Stimulated activated CD4-positive, alpha-beta T cell treated with anti-CD3 and anti-CD28 coated beads, Interleukin-15, amount 100 ng/mL, for 48 hours (primary cell): ENCODE results near the gene TNIP1.

Experiments
- DNase-seq, 2 donors: peaks; one replicate each; pipeline ENCODE4 v3.0.0-alpha.2; 2020; ENCODE audit warnings: low read depth in 2 of 2

Gene TNIP1

DNA sequence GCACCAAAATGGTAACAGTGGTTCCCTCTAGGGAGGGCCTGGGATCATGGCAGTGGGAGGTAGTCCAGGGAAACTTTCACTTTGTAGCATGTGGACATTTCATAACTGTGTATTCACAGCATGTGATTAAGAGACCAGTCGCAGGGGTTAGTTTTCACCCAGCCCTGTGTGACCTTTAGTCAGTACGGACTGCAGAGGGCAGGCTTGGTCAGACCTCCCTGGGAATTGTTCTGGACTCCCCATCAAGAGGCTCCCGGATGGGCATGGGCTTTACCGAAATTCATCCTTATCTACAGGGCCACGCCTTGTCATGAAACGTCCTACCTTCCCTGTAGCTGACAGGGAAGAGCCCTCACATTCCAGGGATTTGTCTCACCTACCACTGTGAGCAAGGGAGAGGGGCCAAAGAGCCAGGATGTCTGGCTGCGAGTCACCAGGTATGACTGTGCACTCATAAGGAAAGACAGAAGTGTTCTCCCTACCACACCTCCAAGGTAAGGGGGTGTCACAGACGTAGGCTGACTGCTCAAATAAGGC is 40.6 kb downstream of the TNIP1 start:
- DNase-seq, result no peak

DNA sequence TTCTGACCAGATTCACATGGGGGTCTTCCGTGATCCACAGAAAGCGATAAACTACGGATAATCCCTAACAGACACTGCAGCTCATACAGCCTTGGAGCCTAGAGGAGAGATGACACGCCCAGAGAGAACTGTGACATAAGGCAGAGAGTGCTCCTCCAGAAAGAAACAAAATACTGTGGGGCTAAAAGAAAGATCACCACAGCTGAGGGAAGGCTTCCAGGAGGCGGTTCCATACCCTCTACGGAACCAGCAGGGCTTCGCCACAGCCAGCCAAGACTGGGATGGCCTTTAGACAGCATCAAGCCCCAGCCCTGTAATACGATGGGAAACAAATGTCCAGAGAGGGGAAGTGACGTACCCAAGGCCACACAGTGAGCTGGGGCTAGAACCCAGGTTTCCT is 41.2 kb downstream of the TNIP1 start:
- no peak for DNase-seq

DNA sequence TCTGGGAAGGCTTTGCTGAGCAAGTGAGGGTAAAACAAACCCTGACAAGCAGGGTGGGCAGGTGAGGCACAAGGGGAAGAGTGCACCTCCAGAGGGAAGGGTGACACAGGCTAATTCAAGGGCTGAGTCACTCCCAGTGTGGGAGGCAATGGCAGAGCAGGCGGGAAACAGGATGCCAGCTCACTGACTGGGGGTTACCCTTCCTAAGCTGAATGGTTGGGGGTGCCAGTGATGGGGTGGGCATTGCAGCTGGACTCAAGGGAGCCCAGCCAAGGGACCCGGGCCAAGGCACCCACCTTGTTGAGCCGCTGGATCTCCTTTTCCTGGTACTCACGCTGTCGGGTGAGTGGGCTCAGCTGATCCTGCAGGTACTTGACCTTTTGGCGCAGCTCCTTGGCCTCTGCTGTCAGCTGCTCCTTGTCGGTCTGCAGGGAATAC is 42.0 kb downstream of the TNIP1 start:
- DNase-seq, result no peak

DNA sequence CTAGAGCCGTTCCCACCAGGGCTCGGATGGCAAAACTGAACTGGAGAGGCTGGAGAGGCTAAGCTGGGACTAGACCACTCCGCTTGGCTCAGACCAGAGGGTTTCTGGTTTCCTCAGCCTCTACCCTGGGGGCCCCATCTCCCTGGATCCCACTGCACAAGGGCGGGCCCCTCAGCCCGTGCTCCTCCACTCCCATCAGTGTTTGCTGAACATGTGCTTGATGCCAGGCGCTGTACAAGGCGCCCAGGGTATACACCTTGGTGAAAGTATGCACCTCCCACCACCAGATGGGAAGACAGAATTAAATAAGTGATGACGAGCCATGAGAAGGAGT is 42.5 kb downstream of the TNIP1 start:
- no peak for DNase-seq

DNA sequence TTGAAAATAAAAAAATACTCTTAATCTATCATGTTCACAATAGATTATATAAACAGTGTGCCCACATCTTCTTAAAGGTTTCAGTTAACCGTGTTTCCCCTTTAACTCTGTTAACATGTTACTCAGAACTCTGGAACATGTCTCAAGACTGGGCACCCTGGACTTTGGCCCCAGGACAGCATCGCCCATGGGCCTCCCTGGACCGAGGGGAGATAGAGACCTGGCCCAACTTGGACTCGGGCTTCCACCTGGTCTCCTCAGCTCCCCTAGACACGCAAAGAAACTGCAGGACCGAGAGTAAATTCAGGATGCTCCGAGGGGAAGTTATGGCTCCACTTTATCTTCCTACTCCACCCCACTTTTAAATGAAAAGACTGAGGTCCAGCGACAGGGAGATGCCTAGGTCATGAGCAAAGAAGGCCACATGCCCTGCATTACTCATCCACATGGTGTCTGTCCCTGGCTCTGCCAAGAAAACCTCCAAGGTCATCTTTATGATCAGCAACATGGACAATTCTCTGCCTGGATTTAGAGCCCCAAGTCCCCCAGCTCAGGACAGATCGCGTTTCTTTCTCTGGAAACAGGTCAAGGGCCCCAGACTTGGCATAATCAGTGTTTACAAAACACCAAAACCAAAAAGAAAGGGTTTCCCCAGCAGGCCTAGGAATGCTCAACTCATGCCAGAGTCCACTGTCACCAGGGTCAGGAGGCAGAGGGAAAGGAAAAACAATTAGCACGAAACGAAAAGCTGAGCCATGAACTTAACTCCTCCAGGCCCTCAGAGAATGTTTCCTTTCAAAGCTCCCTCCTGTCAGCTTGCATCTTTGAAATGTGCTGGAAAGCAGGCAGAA is 43.0 kb downstream of the TNIP1 start:
- DNase-seq, result no peak

DNA sequence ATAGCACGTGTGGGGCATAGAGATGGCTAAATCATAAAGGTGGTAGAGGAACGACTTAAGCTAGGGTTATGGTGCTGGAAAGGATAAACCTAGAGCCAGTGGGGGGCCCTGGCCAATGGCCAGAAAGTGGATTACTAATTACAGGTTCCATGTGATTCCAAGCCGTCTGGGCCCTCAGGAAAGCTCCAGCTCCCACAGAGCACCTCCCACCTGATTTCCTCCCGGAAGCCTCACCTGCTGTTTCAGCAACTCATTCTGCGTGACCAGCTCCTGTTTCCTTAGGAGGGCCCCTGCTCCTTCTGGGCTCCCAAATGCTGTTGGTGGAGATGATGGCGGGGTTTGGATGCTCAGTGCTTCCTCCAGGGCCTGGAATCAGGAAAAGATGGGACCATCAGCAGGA is 44.3 kb downstream of the TNIP1 start:
- DNase-seq, result no peak

DNA sequence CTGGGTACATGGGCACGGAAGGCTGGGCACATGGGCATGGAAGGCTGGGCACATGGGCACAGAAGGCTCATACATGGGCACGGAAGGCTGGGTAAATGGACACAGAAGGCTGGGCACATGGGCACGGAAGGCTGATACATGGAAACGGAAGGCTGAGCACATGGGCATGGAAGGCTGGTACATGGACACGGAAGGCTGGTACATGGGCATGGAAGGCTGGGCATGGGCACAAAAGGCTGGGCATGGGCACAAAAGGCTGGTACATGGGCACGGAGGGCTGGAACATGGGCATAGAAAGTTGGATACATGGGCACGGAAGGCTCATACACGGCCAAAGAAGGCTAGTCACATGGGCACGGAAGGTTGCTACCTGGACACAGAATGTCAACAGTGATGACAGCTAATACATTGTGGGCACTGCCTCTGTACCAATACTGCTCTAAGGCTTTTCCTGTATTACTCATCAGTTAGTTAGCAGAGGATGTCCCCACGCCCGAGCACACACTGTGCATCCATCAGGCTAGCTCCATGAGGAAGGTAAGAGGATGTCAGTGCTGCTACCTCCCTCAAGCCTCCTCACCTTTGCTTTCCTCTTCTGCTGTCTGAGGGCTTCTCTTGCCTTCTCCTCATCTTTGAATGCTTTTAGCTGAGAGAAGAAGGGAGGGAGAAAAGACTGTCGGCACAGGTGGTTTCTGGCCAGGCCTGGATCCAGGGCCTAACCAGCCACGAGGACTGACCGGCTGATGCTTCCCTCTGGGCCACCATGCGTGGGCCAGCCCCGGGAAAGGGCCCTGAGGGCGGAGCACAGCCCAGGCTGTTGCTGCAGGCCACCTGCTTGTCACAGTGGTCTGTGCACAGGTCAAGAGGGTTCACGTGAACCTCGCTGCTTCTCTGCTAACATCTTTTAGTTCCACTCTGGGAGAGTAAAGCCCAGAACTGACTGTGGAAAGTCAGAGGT is 46.1 kb downstream of the TNIP1 start:
- DNase-seq, result no peak

DNA sequence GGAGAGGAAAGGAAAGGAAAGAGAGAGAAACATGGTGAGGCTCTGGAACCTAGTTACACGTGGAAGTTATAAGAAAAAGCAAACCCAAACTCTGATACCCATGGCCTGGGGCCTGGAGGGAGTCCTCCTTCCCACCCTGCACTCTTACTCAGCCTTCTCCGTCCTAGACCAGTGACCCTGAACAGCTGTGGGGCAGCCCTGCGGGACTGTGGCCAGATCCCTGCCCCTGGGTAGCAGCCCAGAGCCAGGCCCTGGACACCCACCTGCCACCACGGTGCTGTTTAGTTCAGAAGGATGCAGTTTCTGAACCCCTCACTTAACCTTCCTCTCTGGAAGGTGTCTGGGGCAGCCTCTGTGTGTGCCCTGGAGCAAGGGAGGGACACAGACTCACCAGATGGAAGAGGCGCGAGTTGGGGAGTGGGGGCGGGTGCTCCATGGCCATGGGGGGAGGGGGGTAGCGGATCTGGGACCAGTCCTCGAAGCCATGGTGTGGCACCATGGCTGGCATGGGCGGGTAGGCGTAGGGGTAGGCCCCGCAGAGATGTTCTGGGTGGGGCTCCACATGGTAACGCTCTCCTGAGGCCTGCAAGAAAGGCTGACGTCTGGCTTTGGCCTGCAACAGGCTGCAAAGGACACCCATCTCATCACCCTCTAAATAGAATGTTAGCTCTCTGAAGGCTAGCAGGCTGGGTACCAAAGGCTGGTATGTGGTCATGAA is 47.5 kb downstream of the TNIP1 start:
- DNase-seq, result no peak

DNA sequence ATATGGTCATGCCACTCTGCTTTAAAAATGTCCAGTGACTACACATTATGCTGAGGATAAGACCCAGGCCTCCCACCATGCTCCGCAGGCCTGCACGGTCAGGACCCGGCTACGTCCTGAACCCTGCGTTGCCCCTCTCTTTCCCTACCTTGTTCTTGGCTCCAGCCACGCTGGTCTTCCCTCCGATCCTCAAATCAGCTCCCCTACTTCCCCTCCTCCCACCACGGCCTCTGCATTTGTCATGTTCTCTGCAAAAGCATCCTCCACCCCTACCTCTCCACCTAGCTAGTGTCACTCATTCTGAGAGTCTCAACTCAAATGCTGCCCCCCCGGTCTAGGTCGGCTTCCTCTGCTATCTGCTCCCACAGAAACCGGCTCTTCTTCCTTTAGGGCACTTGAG is 49.3 kb downstream of the TNIP1 start:
- no peak for DNase-seq

DNA sequence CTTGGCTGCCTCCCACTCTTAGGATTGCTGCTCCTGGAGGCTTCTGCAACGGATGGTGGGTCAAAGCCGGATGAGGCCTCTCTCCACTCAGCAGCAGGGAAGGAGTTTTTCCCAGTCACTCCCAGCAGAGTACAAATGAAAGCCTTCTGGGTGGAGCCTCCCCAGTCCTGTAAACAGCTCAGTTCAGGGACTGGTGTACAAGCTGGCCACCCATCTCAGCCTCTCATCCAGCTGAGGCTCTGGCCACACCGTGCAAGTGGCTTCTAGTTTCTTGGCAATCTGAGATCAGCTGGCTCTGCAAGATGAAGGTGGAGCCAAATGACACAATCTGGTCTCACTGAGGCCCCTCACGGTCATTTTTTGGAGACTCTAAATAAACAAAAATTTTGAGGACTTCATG is 50.5 kb downstream of the TNIP1 start:
- no peak for DNase-seq

DNA sequence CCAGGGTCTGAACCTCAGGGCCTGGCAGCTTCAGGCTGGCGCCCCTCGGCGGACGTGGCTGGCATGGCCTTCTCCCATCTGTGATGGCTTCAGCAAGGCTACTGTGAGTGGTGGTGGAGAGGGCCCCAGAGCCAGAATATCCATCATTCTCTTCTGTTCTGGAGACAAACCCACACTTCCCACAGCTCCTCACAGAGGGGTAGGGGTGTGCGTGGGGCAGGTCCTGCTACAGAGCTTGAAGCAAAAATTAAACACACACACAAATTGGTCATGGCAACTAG is 50.8 kb downstream of the TNIP1 start:
- no peak for DNase-seq

DNA sequence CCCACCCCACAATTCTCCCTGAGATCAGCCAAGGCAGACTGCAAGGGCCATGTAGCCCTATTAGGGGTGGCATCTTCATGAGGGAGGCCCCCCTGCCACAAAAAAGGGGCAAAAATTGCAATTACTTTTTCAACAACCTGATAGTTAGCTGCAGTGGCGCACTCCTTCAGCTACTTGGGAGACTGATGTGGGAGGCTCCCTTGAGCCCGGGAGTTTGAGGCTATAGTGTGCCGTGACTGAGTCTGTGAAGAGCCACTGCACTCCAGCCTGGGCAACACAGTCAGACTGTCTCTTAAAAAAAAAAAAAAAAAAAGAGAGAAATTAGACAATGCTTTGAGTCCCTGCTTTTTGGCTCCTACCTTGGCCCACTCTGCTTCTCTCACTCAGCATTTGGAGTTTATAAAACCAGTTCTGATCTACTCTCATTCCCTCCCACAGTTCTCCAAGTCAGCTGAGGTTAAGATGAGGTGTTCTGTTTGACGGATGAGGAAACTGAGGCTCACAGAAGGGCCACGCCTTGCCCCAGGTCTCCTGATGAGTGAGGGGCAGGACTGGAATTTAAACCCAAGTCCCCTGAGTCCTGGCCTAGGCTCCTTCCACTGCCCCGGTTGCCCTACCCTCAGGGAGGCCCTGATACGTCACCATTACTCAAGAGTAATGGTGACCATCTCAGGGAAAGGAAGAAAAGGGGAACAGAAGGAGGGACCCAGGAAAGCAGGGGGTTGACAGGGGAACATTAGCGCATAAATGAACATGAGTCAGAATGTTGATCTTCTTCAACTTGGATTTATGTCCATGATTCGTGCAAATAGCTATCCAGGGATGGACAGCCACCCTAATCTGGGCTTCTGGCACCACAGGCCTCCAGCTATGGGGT is 51.4 kb downstream of the TNIP1 start:
- no peak for DNase-seq

DNA sequence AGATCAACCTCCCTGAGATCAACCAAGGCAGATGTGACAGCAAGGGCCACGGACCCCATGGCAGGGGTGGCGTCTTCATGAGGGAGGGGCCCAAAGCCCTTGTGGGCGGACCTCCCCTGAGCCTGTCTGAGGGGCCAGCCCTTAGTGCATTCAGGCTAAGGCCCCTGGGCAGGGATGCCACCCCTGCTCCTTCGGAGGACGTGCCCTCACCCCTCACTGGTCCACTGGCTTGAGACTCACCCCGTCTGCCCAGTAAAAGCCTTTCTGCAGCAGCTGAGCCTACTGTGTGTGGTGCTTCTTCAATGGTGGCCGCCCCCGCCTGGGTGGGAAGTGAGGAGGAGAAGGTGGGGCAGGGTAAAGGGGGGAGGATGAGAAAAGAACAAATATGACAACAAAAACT is 52.1 kb downstream of the TNIP1 start:
- DNase-seq, result no peak

DNA sequence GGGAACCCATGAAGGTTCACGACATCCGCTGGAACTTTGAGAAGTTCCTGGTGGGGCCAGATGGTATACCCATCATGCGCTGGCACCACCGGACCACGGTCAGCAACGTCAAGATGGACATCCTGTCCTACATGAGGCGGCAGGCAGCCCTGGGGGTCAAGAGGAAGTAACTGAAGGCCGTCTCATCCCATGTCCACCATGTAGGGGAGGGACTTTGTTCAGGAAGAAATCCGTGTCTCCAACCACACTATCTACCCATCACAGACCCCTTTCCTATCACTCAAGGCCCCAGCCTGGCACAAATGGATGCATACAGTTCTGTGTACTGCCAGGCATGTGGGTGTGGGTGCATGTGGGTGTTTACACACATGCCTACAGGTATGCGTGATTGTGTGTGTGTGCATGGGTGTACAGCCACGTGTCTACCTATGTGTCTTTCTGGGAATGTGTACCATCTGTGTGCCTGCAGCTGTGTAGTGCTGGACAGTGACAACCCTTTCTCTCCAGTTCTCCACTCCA is 52.8 kb downstream of the TNIP1 start:
- DNase-seq, result no peak

DNA sequence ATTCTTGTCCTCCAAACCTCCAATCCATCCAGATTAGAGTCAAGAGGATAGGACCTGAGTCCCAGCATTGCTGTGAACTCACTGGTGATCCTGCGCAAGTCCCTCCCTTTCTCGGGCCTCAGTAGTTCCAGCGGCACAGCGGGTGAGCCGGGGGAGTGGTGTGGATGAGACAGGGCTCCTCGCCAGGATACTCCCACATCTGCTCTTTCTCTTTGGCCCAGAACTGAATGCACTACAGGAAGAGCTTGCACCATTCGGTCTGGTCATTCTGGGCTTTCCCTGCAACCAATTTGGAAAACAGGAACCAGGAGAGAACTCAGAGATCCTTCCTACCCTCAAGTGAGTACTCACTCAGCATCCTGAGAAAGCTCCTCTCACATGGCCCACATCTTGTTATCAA is 54.2 kb downstream of the TNIP1 start:
- no peak for DNase-seq

DNA sequence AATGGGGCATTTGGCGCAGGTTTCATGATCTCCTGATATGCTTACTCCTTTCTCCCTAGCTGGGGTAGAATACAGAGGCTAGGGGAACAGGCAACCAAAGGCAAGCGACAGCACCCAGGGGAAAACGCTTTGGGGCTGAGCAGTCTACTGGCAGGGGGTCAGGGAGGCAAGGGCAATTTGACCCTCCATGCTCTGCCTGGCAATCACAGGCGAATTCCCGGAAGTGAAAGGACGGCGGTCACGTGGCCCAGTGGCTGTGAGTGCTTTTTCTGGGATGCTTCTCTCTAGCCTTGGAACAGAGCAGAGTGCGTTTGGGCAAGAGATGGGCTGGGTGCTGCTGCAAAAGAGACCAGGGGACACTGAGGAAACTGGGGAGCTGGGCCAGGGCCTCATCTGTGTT is 54.7 kb downstream of the TNIP1 start:
- DNase-seq, result no peak

DNA sequence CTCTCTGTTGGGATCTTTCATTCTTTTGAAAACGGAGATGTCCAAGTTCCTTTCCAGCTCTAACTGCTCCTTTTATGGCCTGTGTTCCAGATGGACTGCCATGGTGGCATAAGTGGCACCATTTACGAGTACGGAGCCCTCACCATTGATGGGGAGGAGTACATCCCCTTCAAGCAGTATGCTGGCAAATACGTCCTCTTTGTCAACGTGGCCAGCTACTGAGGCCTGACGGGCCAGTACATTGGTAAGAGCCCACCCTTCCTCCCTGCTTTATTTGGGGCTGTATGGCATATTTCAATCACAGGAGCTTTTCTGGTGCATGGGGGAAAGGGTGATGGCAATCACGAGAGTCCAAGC is 55.6 kb downstream of the TNIP1 start:
- DNase-seq, result no peak

DNA sequence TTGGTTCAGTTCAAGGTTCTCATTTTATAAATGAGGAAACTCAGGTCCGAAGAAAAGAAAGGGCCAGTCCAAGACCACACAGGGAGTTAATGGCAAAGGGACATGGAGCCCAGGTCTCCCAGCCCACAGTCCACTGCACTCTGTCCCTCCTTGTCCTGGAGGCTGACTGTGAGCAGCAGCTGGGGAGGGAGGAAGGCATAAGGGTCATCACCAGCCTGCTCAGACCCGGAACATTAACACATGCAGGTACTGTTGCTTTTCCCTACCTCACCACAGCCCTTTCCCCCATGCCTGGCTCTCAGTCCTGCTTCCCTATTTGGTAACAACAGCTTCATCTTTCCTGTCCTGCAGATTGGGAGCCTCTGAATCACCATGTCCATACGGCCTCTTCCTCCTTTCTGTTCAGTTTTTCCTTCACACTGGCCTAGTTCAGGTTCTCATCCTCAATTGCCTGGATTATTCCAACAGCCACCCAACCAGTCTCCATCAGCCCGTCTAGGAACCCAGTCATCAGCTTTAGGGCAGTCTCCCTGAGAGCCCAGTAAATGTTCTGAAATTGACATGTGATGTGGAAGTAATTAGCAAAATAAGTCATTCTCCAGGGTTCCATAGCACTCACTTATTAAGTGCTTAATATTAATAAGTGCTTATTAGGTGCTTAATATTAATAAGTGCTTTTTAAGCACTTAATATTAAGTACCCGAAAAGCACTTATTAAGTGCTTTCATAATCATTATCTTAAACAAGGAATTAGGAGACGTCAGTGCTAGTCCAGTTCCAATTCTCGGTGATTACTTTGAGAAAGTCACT is 56.2 kb downstream of the TNIP1 start:
- DNase-seq, result no peak

DNA sequence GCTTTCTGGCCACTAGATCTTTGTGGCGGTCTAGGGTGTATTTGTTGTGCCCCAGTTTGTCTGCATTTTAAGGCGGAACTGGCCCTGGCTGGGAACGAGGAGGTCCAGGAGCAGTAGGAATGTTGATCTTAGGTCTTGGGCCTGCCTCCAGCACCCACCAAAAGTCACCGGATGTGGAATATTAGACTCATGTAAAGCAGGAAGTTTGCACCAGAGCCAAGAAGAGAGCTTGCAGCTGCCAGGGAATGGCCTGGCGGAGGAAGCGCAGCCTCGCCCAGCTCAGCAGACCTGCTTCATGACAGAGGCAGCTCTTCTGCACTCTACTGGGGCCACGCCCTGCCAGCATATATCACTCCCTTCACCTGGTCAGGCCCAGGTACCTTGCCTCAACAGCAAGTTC is 57.2 kb downstream of the TNIP1 start:
- DNase-seq, result no peak

DNA sequence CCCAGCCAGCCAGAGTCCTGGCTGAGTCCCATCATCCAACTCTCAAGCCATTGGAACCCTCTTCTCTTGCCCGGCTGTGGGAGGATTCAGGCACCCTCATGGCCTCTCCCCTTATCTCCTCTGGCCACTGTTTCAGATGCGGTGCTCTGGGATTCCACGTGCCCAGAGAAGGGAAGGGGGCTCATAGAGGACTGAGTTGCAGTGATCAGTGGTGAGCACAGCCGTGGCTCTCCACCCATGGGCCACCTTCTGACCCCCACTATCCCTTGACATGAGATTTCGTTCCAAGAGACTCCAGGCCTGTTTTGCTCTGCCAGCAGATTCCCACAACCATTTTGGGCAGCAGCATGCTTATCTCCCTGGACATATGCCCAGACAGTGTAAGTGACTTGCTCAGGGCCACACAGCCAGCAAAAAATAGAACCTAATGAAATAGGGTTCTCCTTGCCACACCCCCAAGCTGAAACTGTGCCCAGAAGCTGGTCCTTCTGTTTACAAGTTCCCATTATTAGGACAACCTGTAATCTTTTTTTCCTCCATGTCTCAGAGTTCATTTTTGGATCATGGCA is 57.7 kb downstream of the TNIP1 start:
- DNase-seq, result no peak
